Endothelial cell (in vitro differentiated cells): ENCODE results near the gene CFAP46. TPM values are rescaled to one million over a fixed set of nuclear protein-coding genes. Genes with fewer than 3 reads are reported as not detected.

Experiments
- DNase-seq: peaks from one replicate; pipeline ENCODE4 v3.0.0; 2021; ENCODE audit warnings: low spot score
- H3K27ac Mint-ChIP-seq: one replicate; pipeline ENCODE4 v1.8.0; 2021; ENCODE audit warnings: mixed read lengths, inconsistent platforms; ENCODE audit not compliant: unreplicated experiment
- H3K27me3 Mint-ChIP-seq: one replicate; pipeline ENCODE4 v1.8.0; 2021; ENCODE audit warnings: mild to moderate bottlenecking, moderate library complexity, mixed read lengths, inconsistent platforms; ENCODE audit not compliant: unreplicated experiment
- H3K36me3 Mint-ChIP-seq: one replicate; pipeline ENCODE4 v1.8.0; 2021; ENCODE audit warnings: mild to moderate bottlenecking, low read depth, mixed read lengths, inconsistent platforms; ENCODE audit not compliant: unreplicated experiment
- H3K4me1 Mint-ChIP-seq: one replicate; pipeline ENCODE4 v1.8.0; 2021; ENCODE audit warnings: mild to moderate bottlenecking, mixed read lengths, inconsistent platforms; ENCODE audit not compliant: unreplicated experiment
- H3K4me3 Mint-ChIP-seq: one replicate; pipeline ENCODE4 v1.8.0; 2021; ENCODE audit warnings: mild to moderate bottlenecking, mixed read lengths, inconsistent platforms; ENCODE audit not compliant: unreplicated experiment
- H3K9me3 Mint-ChIP-seq: one replicate; pipeline ENCODE4 v1.8.0; 2021; ENCODE audit warnings: mixed read lengths, inconsistent platforms; ENCODE audit not compliant: unreplicated experiment
- CTCF ChIP-seq: fragments of 200-600 bp; sonication (generic); IDR thresholded peaks from one replicate; pipeline ENCODE4 v1.5.0; 2021; ENCODE audit warnings: antibody characterized with exemption; ENCODE audit not compliant: unreplicated experiment
- total RNA-seq: library from RNA; stranded (reverse); fragmentation: NEBNext Ultra II Directional; extraction: Animal tissue kit (Norgen Biotek cat#: 25700); gene quantifications from one replicate; pipeline ENCODE4 v1.2.1, GENCODE V29; 2021; ENCODE audit not compliant: unreplicated experiment

CFAP46 gene
- total RNA-seq, 1 donor from 2014 or later = 0.95 TPM

- H3K27ac Mint-ChIP-seq = no peak overlapping the region
- H3K36me3 Mint-ChIP-seq = peaks cover 4% of the 10 kb centered on the region
- TF ChIP-seq CTCF = no peak
- H3K27me3 Mint-ChIP-seq = peaks cover 6% of the 10 kb centered on the region
- H3K4me3 Mint-ChIP-seq = no peak overlapping the region
- DNase-seq = no peak
- H3K4me1 Mint-ChIP-seq = no peaks in the 10 kb centered on the region
- H3K9me3 Mint-ChIP-seq = no peaks in the 10 kb centered on the region
Measured at GRCh38 chr10:132922872-132923271, 19.5 kb downstream of the CFAP46 start.

- no peak overlapping the region for H3K27ac Mint-ChIP-seq
- DNase-seq = no peak
- H3K4me1 Mint-ChIP-seq = no peaks in the 10 kb centered on the region
- no peaks in the 10 kb centered on the region for H3K9me3 Mint-ChIP-seq
- H3K4me3 Mint-ChIP-seq = no peak overlapping the region
- peaks cover 3% of the 10 kb centered on the region for H3K27me3 Mint-ChIP-seq
- H3K36me3 Mint-ChIP-seq = peaks cover 4% of the 10 kb centered on the region
- no peak for TF ChIP-seq CTCF
Measured at GRCh38 chr10:132921818-132922807, 20.3 kb downstream of the CFAP46 start.

- TF ChIP-seq CTCF = no peak
- no peak for DNase-seq
- Mint-ChIP-seq H3K4me3 (no peak overlapping the region), H3K27me3 (peaks cover 3% of the 10 kb centered on the region), H3K4me1 (no peaks in the 10 kb centered on the region), H3K36me3 (no peaks in the 10 kb centered on the region), H3K9me3 (no peaks in the 10 kb centered on the region), H3K27ac (no peak overlapping the region)
Measured at GRCh38 chr10:132921086-132921485, 21.3 kb downstream of the CFAP46 start.

- TF ChIP-seq CTCF = no peak
- H3K36me3 Mint-ChIP-seq = no peaks in the 10 kb centered on the region
Measured at GRCh38 chr10:132920101-132920925, 22.1 kb downstream of the CFAP46 start.

More at GRCh38 chr10:132920101-132920925, 22.1 kb downstream of the CFAP46 start:
- no peaks in the 10 kb centered on the region for H3K4me1 Mint-ChIP-seq
- no peak overlapping the region for H3K27ac Mint-ChIP-seq
- H3K4me3 Mint-ChIP-seq = no peak overlapping the region
- peaks cover 2% of the 10 kb centered on the region for H3K27me3 Mint-ChIP-seq
- no peak for DNase-seq
- no peaks in the 10 kb centered on the region for H3K9me3 Mint-ChIP-seq
